GM21619 (cell line): ENCODE measurements around the gene C19orf25.
"Not testable (repeated sequence)": the region's sequence is repeated elsewhere in the genome, so short reads cannot be mapped to it uniquely, and the experiment has no call there.

Experiments used
- ATAC-seq: cut with Tn5 transposase; IDR thresholded peaks from one replicate; pipeline ENCODE4 v1.9.1; 2021; ENCODE audit not compliant: unreplicated experiment

The C19orf25 gene

DNA sequence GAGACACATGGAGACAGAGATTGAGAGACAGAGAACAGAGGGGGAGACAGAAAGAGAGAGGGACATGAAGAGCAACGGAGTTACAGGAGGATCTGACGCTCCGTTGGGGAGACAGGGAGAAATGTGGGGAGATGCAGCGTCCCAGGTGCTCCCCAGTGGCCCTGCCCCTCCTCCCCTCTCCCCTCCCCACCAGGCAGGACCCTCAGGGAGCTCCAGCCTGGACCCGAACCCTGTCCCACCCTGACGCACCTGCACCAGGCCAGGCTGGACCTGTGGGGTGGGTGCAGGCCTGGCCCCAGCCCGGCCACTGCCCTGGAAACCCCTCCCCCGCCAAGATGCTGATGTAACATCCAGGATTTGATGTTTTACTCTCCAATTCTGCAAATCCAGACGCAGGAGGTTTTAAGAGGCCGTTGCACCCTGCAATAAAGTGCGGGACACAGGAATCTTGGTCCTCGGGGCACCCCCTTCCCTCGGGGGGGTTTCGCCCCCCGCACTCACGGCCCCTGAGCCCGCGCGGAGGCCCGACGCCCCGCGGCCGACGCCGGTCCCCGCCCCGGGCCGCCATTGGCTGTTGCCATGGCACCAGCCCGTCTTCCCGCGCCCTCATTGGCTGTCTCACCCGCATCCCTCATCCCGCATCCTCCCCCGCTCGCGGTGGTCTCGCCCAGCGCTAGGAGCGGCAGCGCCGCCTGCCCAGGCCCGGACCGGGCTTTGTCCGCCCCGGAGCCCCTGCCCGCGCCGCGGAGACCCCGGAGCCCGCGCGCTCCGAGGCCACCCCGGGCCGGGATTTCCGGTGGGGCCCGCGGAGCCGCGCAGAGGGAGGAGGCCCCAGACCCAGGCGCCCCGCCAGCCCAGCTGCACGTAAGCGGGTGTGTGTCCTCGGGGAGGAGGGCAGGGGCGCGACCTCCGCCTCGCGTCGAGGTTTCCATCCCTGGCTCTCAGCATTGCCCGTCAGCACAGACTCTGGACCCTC lies 29.3 kb downstream of the C19orf25 start, which contains the start of gene APC2:
TSS of gene APC2 (plus strand) at position 655 of the 976 bp plus-strand sequence. CDS start 2,881 bp downstream, outside the sequence.
- no peak for ATAC-seq

- ATAC-seq, result no peak
Observed at GRCh38 chr19:1447944-1448343, 31.1 kb downstream of the C19orf25 start.

GRCh38 chr19:1447504-1447903 lies 31.5 kb downstream of the C19orf25 start:
- ATAC-seq, result no peak

GRCh38 chr19:1446713-1447481 lies 32.1 kb downstream of the C19orf25 start:
- ATAC-seq, result no peak

GRCh38 chr19:1445932-1446712 lies 32.9 kb downstream of the C19orf25 start:
- no peak for ATAC-seq

DNA sequence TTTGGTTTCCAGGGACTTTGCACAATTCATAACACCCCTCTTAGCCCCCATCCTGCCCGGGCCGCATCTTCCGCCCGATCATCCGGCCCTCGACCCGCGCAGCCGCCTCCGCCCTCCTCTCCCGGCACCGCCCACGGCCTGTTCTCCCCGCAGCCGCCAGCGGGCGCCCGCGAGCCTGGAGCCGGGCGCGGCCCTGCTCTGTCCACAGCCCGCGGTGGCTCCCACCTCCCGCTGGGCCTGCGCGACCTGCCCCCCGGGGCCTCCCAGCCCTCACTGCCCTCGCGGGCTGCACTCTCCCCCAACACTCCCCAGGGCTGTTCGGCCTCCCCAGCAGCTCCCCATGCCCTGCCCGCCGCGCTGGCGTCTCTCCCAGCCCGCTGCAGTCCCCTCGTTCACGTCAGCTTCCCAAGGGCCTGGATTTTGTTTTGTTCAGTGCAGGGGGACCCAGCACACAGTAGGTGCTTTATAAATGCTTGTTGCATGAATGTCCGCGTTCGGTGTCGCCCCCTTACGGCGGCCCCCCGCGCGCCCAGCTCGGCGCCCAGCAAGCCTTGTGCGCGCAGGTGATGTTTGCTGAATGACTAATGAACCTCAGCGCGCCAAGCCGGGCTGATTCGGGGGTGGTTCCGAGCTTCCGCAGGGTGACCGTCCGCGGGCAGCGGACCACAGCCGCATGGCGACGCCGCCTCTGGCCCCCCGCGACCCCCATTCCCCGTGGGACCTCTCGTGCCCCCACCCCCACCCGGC lies 33.7 kb downstream of the C19orf25 start:
- ATAC-seq, result peak; percentile 75

DNA sequence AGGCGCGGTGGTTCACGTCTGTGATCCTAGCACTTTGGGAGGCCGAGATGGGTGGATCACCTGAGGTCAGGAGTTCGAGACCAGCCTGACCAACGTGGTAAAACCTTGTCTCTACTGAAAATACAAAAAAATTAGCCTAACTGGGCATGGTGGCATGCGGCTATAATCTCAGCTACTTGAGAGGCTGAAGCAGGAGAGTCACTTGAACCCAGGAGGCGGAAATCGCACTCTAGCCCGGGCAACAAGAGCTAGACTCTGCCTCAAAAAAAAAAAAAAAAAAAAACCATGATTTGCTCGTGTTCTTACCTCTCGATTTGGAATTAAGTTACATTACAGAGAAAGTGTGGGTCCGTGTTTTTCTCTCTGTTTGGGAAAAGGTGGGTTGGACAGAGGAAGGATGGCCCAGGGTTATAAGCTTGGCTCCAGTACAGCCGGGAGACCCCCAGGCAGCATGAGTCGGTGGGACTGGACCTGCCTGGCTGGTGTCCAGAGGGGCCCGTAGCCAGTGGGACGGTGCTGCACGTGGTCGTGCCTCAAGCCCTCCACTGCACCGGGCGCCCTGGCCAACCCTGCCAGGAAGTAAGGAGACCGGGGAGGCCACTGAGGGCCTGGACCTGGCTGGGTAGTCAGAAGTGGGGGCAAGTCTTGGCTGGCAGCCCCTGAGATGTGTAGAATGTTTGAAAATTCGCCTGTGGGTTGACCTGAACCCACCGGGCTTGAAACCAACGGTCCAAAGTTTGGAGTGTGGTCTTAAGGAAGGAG lies 37.2 kb downstream of the C19orf25 start:
- ATAC-seq, result no peak

- ATAC-seq, result no peak
Observed at GRCh38 chr19:1441022-1441426, 38.0 kb downstream of the C19orf25 start.

DNA sequence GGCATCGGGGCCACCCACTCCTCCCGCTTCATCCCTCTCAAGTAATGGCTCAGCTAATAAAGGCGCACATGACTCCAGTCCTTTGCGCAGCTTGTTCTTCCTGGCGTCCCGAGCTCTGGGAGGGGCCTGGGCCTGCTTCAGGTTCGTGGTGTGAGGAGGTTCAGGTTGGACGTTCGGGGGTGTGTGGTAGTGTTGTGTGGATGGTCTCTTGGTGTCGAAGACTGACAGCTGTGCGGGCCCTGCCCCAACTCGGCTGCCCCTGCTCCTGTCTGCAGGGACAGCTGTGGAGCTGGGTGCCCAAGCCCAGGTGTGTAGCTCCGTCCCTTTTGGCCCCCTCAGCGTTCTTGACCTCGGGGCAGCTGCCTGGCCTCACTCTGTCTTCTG lies 38.6 kb downstream of the C19orf25 start:
- ATAC-seq, result no peak

DNA sequence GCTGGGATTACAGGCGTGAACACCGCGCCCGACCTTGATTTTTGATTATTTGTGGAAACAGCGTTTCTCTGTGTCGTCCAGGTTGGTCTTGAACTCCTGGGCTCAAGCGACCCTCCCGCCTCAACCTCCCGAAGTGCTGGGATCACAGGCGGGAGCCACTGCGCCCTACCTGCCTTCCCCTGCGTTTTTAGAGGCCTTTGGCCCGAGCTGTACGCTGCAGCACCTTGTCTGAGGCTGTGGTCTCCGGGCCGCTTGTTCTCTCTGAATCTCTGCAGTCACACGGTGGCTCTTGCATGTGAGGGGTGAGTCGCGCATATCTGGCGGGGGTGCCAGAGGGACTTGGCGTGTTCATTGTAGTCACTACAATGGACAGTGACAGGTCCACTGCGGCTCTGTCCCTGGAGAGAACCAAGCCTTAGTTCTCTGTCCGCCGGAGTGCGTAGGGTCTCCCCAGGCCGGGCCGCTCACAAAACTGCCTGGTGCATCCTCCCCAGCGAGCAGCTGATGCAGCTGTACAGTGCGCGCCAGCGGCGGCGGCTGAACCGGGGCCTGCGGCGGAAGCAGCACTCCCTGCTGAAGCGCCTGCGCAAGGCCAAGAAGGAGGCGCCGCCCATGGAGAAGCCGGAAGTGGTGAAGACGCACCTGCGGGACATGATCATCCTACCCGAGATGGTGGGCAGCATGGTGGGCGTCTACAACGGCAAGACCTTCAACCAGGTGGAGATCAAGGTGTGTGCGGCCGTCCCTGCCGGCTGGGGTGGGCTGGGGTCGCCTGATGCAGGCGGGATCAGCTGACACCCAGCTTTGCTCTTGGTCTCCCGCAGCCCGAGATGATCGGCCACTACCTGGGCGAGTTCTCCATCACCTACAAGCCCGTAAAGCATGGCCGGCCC lies 39.2 kb downstream of the C19orf25 start:
- ATAC-seq, result not testable (repeated sequence)

DNA sequence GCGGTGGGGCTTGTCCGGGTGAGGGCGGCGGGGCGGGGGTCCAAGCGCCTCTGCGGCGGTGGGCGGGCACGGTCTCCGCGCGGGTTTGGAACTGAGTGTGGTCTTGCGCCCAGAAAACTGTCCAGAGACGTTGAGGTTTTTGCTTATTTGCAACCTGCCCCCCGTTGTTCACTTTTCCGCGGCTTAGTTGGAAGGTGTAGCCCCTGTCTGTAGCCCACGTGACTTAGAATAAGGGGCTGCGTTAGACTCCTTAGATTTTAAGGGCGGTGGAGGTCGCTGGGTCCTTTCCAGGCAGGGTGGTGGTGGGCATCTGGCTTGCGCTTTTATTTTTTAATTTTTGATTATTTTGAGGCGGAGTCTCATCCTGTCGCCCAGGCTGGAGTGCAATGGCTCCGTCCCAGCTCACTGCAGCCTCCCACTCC lies 40.1 kb downstream of the C19orf25 start:
- ATAC-seq, result no peak

- ATAC-seq, result peak; percentile 71
Observed at GRCh38 chr19:1438035-1438932, 40.7 kb downstream of the C19orf25 start, which contains the start of gene RPS15. RPS15 (plus strand) TSS chr19:1438396; CDS start chr19:1438426, 30 bp downstream.

DNA sequence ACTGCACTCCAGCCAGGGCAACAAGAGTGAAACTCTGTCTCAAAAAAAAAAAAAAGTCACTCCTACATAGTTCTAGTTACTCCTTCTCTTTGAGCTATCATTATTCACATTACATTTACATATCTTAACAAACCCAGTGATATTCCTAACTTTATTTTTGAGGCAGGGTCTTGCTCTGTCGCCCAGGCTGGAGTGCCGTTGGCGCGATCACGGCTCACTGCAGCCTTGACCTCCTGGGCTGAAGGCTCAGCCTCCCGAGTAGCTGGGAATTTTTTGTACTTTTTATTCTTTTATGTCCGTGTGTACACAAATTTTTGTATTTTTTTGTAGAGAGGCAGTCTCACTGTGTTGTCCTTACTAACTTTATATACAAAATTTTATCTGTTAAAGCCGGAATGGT lies 41.4 kb downstream of the C19orf25 start:
- ATAC-seq, result no peak

- no peak for ATAC-seq
Observed at GRCh38 chr19:1435378-1435989, 43.5 kb downstream of the C19orf25 start.

- no peak for ATAC-seq
Observed at GRCh38 chr19:1434577-1435060, 44.4 kb downstream of the C19orf25 start.

- no peak for ATAC-seq
Observed at GRCh38 chr19:1434040-1434366, 45.0 kb downstream of the C19orf25 start.
